ENCODE results near the gene TCF7L2.

GRCh38 chr10:113047151-113047550, 97.1 kb downstream of the TCF7L2 start:
- no peak for TF ChIP-seq ZNF70 (CRISPR knock-in tag; IDR thresholded peaks at IDR 0.05)
- no peak for TF ChIP-seq ZC3H10 (CRISPR knock-in tag; IDR thresholded peaks at IDR 0.05)
- no peak for TF ChIP-seq PATZ1 (CRISPR knock-in tag; IDR thresholded peaks at IDR 0.05; ENCODE audit: borderline replicate concordance)
- no peak for TF ChIP-seq ZNF565 (CRISPR knock-in tag; conservative IDR thresholded peaks at IDR 0.05; ENCODE audit: low read depth)
- no peak for TF ChIP-seq POU6F1 (CRISPR knock-in tag; IDR thresholded peaks at IDR 0.05; ENCODE audit: borderline replicate concordance, low read depth)
- no peak for TF ChIP-seq ZFP30 (CRISPR knock-in tag; IDR thresholded peaks at IDR 0.05)
- TF ChIP-seq CREB5 (CRISPR knock-in tag; IDR thresholded peaks at IDR 0.05; ENCODE audit: low read depth) = no peak

Measured in SK-N-SH treated with all-trans-retinoic acid at 6 μM for 48 hours (cell line).